ENCODE data around the gene CHST9.
"Not testable (repeated sequence)": the region's sequence is repeated elsewhere in the genome, so short reads cannot be mapped to it uniquely, and the experiment has no call there.

CHST9 gene

DNA sequence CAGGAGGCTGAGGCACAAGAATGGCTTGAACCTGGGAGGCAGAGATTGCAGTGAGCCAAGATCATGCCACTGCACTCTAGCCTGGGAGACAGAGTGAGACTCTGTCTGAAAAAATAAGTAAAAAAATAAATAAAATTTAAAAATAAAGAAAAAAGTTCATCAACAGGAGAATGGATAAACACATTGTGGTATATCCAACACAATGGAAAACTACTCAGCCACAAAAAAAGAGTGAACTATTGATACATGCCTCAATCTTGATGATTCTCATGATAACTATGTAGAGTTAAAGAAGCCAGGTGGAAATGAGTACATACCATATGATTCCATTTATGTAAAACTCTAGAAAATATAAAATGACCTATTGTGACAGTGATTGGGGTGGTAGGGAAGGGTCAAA is 195.3 kb downstream of the CHST9 start:
- TF ChIP-seq, protein P1, sequence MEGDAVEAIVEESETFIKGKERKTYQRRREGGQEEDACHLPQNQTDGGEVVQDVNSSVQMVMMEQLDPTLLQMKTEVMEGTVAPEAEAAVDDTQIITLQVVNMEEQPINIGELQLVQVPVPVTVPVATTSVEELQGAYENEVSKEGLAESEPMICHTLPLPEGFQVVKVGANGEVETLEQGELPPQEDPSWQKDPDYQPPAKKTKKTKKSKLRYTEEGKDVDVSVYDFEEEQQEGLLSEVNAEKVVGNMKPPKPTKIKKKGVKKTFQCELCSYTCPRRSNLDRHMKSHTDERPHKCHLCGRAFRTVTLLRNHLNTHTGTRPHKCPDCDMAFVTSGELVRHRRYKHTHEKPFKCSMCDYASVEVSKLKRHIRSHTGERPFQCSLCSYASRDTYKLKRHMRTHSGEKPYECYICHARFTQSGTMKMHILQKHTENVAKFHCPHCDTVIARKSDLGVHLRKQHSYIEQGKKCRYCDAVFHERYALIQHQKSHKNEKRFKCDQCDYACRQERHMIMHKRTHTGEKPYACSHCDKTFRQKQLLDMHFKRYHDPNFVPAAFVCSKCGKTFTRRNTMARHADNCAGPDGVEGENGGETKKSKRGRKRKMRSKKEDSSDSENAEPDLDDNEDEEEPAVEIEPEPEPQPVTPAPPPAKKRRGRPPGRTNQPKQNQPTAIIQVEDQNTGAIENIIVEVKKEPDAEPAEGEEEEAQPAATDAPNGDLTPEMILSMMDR (IDR thresholded peaks at IDR 0.05): no peak
- TF ChIP-seq ZFX (IDR thresholded peaks at IDR 0.05; ENCODE audit: borderline replicate concordance): no peak
- H3K27ac ChIP-seq: no peak overlapping the region

DNA sequence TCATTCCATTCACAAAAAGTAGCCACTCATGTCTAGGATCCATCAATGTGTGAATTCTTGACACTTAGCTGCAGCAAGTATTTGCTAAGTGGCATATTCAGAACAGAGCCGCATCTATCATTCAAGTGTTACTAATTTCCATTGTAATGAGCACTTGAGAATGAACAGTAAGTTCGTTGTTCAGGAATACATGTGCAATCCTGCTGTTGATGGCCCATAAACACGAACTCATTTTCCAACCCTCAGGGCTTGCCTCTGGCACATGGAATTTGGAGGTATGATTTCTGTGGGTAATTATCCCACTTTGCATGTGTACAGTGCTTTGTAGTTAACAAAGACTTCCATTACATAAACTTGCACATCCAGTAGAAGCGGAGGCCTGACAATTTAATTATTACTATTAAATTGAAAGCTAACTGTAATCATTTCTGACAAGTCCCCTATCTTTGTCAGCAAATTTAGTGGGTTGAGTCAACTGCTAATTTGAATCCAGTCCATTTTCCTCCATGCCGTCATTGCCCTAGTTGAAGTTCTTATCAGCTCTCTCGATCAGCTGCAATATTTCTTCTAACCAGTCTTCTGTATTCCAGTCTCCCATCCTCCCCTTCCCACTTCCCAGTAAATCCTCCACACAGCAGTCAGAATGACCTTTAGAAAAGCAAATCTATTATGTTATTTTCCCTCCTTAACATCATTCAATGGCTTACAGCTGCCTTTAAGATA is 203.6 kb downstream of the CHST9 start:
- TF ChIP-seq ZFX (IDR thresholded peaks at IDR 0.05; ENCODE audit: borderline replicate concordance): no peak
- TF ChIP-seq, protein P1 (IDR thresholded peaks at IDR 0.05): no peak
- no peak overlapping the region for H3K27ac ChIP-seq

DNA sequence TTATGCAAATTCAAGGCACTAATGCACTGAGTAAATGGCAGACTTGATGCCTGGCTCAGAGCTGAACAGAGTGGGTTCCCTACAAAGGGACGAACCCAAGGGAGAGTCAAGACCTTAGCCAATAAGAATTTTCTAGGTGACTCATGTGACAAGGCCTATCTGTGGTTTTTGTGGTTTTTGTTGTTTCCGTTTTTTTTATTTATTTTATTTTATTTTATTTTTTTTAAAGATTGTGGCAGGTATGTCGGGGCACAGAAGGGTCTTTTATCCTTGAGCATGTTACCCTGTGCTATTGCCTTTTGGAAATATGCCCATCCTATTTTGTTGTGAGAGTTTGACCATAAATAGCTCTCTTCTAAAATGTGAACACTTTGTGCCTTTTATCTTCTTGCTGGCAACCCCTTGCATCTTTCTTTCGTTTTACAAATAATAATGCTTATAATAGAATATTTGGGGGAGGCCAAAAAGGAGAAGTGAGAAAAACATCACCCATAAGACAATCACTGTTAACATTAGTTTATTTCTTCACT is 206.2 kb downstream of the CHST9 start:
- no peak overlapping the region for H3K27ac ChIP-seq

DNA sequence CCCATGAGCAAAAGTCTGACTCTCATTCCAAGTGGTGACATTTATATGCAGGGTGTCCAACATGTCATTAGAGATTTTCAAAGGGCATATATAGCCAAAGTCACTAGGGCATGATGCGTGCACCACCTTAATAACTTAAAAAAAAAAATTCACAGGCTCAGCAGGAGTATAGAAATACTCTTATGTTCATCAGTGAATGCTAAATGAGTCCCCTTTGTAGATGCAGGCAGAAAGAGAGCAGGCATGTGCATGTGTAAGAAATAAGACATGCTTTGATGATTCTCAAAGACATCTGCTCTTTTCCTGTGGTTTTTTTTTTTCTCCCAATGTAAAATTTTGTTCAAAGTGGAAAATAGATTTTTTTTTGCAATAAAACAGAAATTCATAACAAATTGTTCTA is 207.3 kb downstream of the CHST9 start:
- H3K27ac ChIP-seq: no peak overlapping the region
- TF ChIP-seq ZFX (IDR thresholded peaks at IDR 0.05; ENCODE audit: borderline replicate concordance): no peak
- TF ChIP-seq, protein P1 (IDR thresholded peaks at IDR 0.05): no peak

More for the DNA sequence above, 206.2 kb downstream of the CHST9 start:
- TF ChIP-seq, protein P1 (IDR thresholded peaks at IDR 0.05): no peak
- TF ChIP-seq ZFX (IDR thresholded peaks at IDR 0.05; ENCODE audit: borderline replicate concordance): no peak

DNA sequence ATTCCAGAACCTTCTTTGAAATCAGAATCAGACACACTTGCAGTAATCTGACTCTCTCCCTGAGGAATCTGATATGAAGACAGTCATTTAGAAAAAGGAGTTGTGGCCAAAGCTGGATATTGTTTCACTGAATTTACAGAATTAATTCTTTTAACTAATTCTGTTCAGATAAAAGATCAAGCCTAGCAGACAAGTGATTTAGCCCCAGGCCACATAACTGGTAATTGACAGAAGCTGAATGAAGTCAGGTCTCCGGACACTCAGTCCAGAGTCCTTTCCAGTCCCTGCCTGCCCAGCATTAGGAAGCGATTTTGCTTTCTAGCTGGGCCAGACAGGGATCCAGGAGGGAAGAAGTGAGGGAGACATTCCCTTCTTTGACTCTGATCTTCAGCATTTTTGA is 208.9 kb downstream of the CHST9 start:
- no peak overlapping the region for H3K27ac ChIP-seq

DNA sequence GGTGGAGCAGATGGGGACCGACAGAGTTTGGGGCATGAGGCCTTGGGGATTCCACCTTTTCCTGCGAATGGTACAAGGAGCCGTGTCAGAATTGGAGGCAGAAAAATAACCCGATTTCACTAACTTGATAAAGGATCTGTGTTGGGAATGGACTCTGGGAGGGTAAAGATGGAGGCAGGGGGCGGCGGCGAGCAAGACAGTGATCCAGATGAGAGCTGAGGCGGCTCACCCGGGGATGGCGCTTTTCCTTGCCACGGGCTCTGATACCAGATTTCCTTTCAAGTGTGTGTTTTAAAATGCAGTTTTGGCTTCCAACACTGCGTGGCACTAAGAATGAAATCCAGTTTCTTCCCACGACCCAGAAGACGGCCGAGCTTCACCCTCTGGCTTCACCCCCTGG is 212.6 kb downstream of the CHST9 start:
- H3K27ac ChIP-seq: not testable (repeated sequence)

More for the DNA sequence above, 208.9 kb downstream of the CHST9 start:
- TF ChIP-seq ZFX (IDR thresholded peaks at IDR 0.05; ENCODE audit: borderline replicate concordance): no peak
- TF ChIP-seq, protein P1 (IDR thresholded peaks at IDR 0.05): no peak

DNA sequence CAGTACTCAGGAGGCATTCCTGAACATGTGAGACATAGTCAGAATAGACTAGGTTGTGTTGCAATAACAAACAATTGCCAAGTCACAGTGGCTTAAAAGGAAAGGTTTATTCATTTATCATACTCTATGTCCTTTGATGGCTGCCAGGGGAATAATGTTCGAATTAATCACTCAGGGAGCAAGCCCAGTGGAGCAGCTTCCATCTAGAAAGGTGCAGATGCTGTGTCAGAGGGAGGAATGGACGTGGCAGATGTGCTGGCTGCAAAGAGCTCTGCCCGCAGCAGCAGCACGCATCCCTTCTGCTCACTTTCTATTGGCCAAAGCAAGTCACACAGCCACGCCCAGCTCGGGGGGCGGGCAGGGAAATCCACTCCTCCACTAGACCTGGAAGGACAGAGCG is 213.7 kb downstream of the CHST9 start:
- no peak overlapping the region for H3K27ac ChIP-seq
- TF ChIP-seq ZFX (IDR thresholded peaks at IDR 0.05; ENCODE audit: borderline replicate concordance): no peak
- TF ChIP-seq, protein P1 (IDR thresholded peaks at IDR 0.05): no peak

All from 22Rv1 (cell line).